Suprapubic skin (tissue), 4 donors: ENCODE results near the gene GIT2.

ENCODE experiments used
- CTCF ChIP-seq, 2 donors: fragments of 200-600 bp in 1 of 2; fragments of 450-650 bp in 1 of 2; sonication (generic) in 1 of 2; IDR thresholded peaks; one replicate each; pipeline ENCODE4 v1.5.1; 2016 to 2019; ENCODE audit warnings: antibody characterized with exemption in 2 of 2, mild to moderate bottlenecking in 1 of 2, moderate library complexity in 1 of 2
- EP300 ChIP-seq: sonication (generic); formaldehyde crosslinking; IDR thresholded peaks from one replicate; pipeline ENCODE4 v1.6.1; 2017; ENCODE audit warnings: antibody characterized with exemption
- POLR2AphosphoS5 ChIP-seq, 3 donors: sonication (generic); formaldehyde crosslinking; IDR thresholded peaks; one replicate each; pipeline ENCODE4 v1.6.1; 2017; ENCODE audit warnings: antibody characterized with exemption in 3 of 3

GRCh38 chr12:109961201-109961600 lies 35.0 kb downstream of the GIT2 start:
- TF ChIP-seq CTCF (IDR thresholded peaks at IDR 0.05) (no peak), POLR2AphosphoS5 (IDR thresholded peaks at IDR 0.05) (no peak), EP300 (no peak)
